ENCODE results near the gene RER1.

Gene RER1

GRCh38 chr1:2385606-2386280, 5.9 kb upstream of the RER1 start:
- no peak overlapping the region for H3K9ac ChIP-seq
- no peaks in the 10 kb centered on the region for H3K79me2 ChIP-seq (ENCODE audit: insufficient read depth, low read depth)
- no peak overlapping the region for H2AFZ ChIP-seq (ENCODE audit: low read depth)
- TF ChIP-seq, protein P1, sequence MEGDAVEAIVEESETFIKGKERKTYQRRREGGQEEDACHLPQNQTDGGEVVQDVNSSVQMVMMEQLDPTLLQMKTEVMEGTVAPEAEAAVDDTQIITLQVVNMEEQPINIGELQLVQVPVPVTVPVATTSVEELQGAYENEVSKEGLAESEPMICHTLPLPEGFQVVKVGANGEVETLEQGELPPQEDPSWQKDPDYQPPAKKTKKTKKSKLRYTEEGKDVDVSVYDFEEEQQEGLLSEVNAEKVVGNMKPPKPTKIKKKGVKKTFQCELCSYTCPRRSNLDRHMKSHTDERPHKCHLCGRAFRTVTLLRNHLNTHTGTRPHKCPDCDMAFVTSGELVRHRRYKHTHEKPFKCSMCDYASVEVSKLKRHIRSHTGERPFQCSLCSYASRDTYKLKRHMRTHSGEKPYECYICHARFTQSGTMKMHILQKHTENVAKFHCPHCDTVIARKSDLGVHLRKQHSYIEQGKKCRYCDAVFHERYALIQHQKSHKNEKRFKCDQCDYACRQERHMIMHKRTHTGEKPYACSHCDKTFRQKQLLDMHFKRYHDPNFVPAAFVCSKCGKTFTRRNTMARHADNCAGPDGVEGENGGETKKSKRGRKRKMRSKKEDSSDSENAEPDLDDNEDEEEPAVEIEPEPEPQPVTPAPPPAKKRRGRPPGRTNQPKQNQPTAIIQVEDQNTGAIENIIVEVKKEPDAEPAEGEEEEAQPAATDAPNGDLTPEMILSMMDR (conservative IDR thresholded peaks at IDR 0.05; ENCODE audit: low read depth, low read length) = no peak
- H3K27ac ChIP-seq = no peak overlapping the region
- H3K36me3 ChIP-seq (ENCODE audit: insufficient read depth) = no peaks in the 10 kb centered on the region
- peaks cover 8% of the 10 kb centered on the region for H3K4me1 ChIP-seq (ENCODE audit: low read depth, poor library complexity, severe bottlenecking)
- no peak overlapping the region for H3K4me2 ChIP-seq
- H3K27me3 ChIP-seq (ENCODE audit: insufficient read depth, low read depth) = peaks cover 34% of the 10 kb centered on the region
- no peak overlapping the region for H3K4me3 ChIP-seq (IDR thresholded peaks at IDR 0.05; ENCODE audit: insufficient read depth, low read depth, low read length)
- H4K20me1 ChIP-seq (ENCODE audit: insufficient read depth) = no peaks in the 10 kb centered on the region

- TF ChIP-seq, protein P1 (conservative IDR thresholded peaks at IDR 0.05; ENCODE audit: low read depth, low read length) = no peak
- peaks cover 23% of the 10 kb centered on the region; the same call in 1 of the 2 replicates for H3K27me3 ChIP-seq (ENCODE audit: insufficient read depth, low read depth)
- no peaks in the 10 kb centered on the region for H3K79me2 ChIP-seq (ENCODE audit: insufficient read depth, low read depth)
- peaks cover 10% of the 10 kb centered on the region for H3K4me1 ChIP-seq (ENCODE audit: low read depth, poor library complexity, severe bottlenecking)
- no peak overlapping the region for H3K4me3 ChIP-seq (IDR thresholded peaks at IDR 0.05; ENCODE audit: insufficient read depth, low read depth, low read length)
- no peak overlapping the region for H2AFZ ChIP-seq (ENCODE audit: low read depth)
- H3K9ac ChIP-seq = no peak overlapping the region
- H3K27ac ChIP-seq = no peak overlapping the region
- no peaks in the 10 kb centered on the region for H3K36me3 ChIP-seq (ENCODE audit: insufficient read depth)
- H3K4me2 ChIP-seq = no peak overlapping the region
- no peaks in the 10 kb centered on the region for H4K20me1 ChIP-seq (ENCODE audit: insufficient read depth)
Measured at GRCh38 chr1:2386636-2387611, 4.7 kb upstream of the RER1 start.

GRCh38 chr1:2388004-2388913, 3.4 kb upstream of the RER1 start:
- Histone ChIP-seq H2AFZ (ENCODE audit: low read depth) (no peak overlapping the region), H3K9ac (no peak overlapping the region), H3K79me2 (ENCODE audit: insufficient read depth, low read depth) (peaks cover 13% of the 10 kb centered on the region), H3K4me3 (IDR thresholded peaks at IDR 0.05; ENCODE audit: insufficient read depth, low read depth, low read length) (no peak overlapping the region), H4K20me1 (ENCODE audit: insufficient read depth) (no peaks in the 10 kb centered on the region), H3K4me1 (ENCODE audit: low read depth, poor library complexity, severe bottlenecking) (peaks cover 17% of the 10 kb centered on the region), H3K27ac (no peak overlapping the region), H3K27me3 (ENCODE audit: insufficient read depth, low read depth) (peaks cover 14% of the 10 kb centered on the region; the same call in 1 of the 2 replicates), H3K4me2 (no peak overlapping the region), H3K36me3 (ENCODE audit: insufficient read depth) (no peaks in the 10 kb centered on the region)
- TF ChIP-seq, protein P1 (conservative IDR thresholded peaks at IDR 0.05; ENCODE audit: low read depth, low read length) = no peak

DNA sequence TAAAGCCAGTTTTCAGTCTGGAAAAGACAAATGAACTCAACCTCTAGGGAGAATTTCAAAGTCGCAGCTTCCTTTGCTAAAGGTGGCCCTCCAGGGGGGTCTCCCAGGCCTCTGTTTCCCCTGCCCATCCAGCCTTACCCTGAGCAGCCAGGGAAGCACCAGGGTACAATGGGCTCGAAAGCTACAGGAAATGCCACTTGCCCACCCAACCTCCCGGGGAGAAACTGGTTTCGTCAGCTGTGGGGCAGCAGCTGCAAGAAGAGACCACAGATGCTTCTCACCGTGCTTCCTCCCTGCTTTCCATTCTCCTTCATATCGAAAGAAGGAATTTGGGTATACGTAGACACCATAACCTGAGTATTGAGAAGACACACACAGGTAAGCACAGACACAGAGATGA, 2.0 kb upstream of the RER1 start:
- Histone ChIP-seq H3K4me3 (IDR thresholded peaks at IDR 0.05; ENCODE audit: insufficient read depth, low read depth, low read length) (no peak overlapping the region), H3K4me2 (no peak overlapping the region), H3K9ac (no peak overlapping the region)

More for the DNA sequence above, 2.0 kb upstream of the RER1 start:
- peaks cover 17% of the 10 kb centered on the region for H3K4me1 ChIP-seq (ENCODE audit: low read depth, poor library complexity, severe bottlenecking)
- no peak overlapping the region for H3K27ac ChIP-seq
- H4K20me1 ChIP-seq (ENCODE audit: insufficient read depth) = no peaks in the 10 kb centered on the region
- H3K79me2 ChIP-seq (ENCODE audit: insufficient read depth, low read depth) = peaks cover 19% of the 10 kb centered on the region
- H3K36me3 ChIP-seq (ENCODE audit: insufficient read depth) = no peaks in the 10 kb centered on the region
- no peak overlapping the region for H2AFZ ChIP-seq (ENCODE audit: low read depth)
- TF ChIP-seq, protein P1 (conservative IDR thresholded peaks at IDR 0.05; ENCODE audit: low read depth, low read length) = no peak
- H3K27me3 ChIP-seq (ENCODE audit: insufficient read depth, low read depth) = peaks cover under 1% of the 10 kb centered on the region; the same call in 1 of the 2 replicates
